Esophagus muscularis mucosa (tissue), 4 donors: ENCODE measurements around the gene GIMAP4. TPM values are rescaled to one million over a fixed set of nuclear protein-coding genes. Genes with fewer than 3 reads are reported as not detected.

Experiments
- DNase-seq: peaks from one replicate; pipeline ENCODE4 v3.0.0-alpha.2; 2017; ENCODE audit errors: extremely low spot score
- H3K27ac ChIP-seq, 4 donors: fragments of 200-600 bp; sonication (generic); replicated peaks in 1 of 4; 1 replicate in 3 of 4; 2 replicates in 1 of 4; pipeline ENCODE4 v1.5.1; 2016 to 2019; ENCODE audit warnings: mild to moderate bottlenecking in 1 of 4
- H3K27me3 ChIP-seq, 4 donors: fragments of 200-600 bp; sonication (generic); one replicate each; pipeline versions ENCODE4 v1.5.1 to v1.6.0; 2016 to 2019
- H3K36me3 ChIP-seq, 4 donors: fragments of 200-600 bp; sonication (generic); one replicate each; pipeline ENCODE4 v1.5.1; 2016 to 2019
- H3K4me1 ChIP-seq, 4 donors: fragments of 200-600 bp; sonication (generic); one replicate each; pipeline ENCODE4 v1.5.1; 2016 to 2019
- H3K4me3 ChIP-seq, 4 donors: fragments of 200-600 bp; sonication (generic); 1 replicate in 2 of 4; 2 replicates in 2 of 4; pipeline ENCODE4 v1.5.1; 2016 to 2019; ENCODE audit warnings: mild to moderate bottlenecking in 4 of 4, moderate library complexity in 1 of 4
- H3K9me3 ChIP-seq, 4 donors: fragments of 200-600 bp; sonication (generic); 1 replicate in 3 of 4; 2 replicates in 1 of 4; pipeline ENCODE4 v1.5.1; 2016 to 2019
- EP300 ChIP-seq: sonication (generic); formaldehyde crosslinking; IDR thresholded peaks from one replicate; pipeline ENCODE4 v1.6.1; 2017; ENCODE audit warnings: antibody characterized with exemption
- POLR2A ChIP-seq: fragments of 450-650 bp; IDR thresholded peaks from one replicate; pipeline ENCODE4 v1.6.1; 2017; ENCODE audit warnings: antibody characterized with exemption, moderate library complexity, mild to moderate bottlenecking, low read depth
- POLR2AphosphoS5 ChIP-seq, 2 donors: sonication (generic); formaldehyde crosslinking; IDR thresholded peaks; one replicate each; pipeline ENCODE4 v1.6.1; 2017; ENCODE audit warnings: antibody characterized with exemption in 2 of 2
- WGBS: methylation state at CpG from one replicate; pipeline ENCODE4 v1.1.5; 2018; 5-methylcytosine and 5-hydroxymethylcytosine counted together
- intact Hi-C: fragments of 100-400 bp; cut with DNase I; formaldehyde crosslinking; loops from one replicate; pipeline ENCODE4 v1.15.1; 2023
- total RNA-seq, 4 donors: library from RNA; depleted of rRNA; stranded (reverse); fragments of >200 nt; gene quantifications; one replicate each; pipeline versions ENCODE4 v1.1.0 to v1.2.1, GENCODE V29; 2016
- TF ChIP-seq, protein P1 (sequence below), 3 experiments: fragments of 200-600 bp in 2 of 3; fragments of 450-650 bp in 1 of 3; sonication (generic) in 2 of 3; IDR thresholded peaks; one replicate each; pipeline ENCODE4 v1.5.1; 2017 to 2019; ENCODE audit warnings: antibody characterized with exemption in 3 of 3, mild to moderate bottlenecking in 2 of 3, moderate library complexity in 1 of 3

The GIMAP4 gene
- total RNA-seq, 4 donors from 2014 or later: 18.3 to 35.3 (median 31.1) TPM

DNA sequence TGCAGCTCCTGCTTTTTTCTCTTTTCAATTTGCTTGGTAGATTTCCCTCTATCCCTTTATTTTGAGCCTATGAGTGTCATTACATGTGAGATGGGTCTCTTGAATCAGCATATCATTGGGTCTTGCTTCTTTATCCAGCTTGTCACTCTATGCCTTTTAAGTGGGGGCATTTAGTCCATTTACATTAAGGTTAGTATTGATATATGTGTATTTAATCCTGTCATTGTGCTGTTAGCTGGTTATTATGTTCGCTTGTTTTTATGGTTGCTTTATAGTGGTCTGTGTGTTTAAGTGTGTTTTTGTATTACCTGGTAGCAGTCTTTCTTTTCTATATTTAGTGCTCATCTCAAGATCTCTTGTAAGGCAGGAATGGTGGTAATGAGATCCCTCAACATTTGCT lies 35.5 kb upstream of the GIMAP4 start:
- Histone ChIP-seq H3K9me3 (peaks cover 0 to 31% (median 13%) of the 10 kb centered on the region in 4 donors), H3K27ac (no peak overlapping the region), H3K36me3 (no peaks in the 10 kb centered on the region), H3K4me3 (no peak overlapping the region), H3K4me1 (no peaks in the 10 kb centered on the region), H3K27me3 (no peaks in the 10 kb centered on the region)
- TF ChIP-seq POLR2A: no peak
- TF ChIP-seq POLR2AphosphoS5 (IDR thresholded peaks at IDR 0.05): no peak
- TF ChIP-seq EP300: no peak
- TF ChIP-seq, protein P1, sequence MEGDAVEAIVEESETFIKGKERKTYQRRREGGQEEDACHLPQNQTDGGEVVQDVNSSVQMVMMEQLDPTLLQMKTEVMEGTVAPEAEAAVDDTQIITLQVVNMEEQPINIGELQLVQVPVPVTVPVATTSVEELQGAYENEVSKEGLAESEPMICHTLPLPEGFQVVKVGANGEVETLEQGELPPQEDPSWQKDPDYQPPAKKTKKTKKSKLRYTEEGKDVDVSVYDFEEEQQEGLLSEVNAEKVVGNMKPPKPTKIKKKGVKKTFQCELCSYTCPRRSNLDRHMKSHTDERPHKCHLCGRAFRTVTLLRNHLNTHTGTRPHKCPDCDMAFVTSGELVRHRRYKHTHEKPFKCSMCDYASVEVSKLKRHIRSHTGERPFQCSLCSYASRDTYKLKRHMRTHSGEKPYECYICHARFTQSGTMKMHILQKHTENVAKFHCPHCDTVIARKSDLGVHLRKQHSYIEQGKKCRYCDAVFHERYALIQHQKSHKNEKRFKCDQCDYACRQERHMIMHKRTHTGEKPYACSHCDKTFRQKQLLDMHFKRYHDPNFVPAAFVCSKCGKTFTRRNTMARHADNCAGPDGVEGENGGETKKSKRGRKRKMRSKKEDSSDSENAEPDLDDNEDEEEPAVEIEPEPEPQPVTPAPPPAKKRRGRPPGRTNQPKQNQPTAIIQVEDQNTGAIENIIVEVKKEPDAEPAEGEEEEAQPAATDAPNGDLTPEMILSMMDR (IDR thresholded peaks at IDR 0.05): no peak
- 83% methylated on average over 1 of the region's 1 CpG for WGBS
- DNase-seq: no peak
- intact Hi-C loops: no loop called here

DNA sequence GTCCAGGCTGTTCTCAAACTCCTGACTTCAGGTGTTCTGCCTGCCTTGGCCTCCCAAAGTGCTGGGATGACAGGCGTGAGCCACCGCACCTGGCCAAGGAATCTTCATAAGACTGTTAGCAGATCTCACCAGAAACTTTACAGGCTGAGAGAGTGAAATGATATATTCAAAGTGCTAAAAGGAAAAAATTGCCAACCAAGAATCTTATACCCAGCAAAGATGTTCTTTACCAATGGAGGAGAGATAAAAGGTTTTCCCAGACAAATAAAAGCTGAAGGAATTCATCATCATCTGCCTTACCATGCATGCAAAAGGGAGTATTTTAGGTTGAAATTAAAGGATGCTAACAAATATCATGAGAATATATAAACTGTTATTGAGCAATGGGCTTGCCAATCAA lies 28.9 kb upstream of the GIMAP4 start:
- H3K4me1 ChIP-seq: no peaks in the 10 kb centered on the region
- TF ChIP-seq, protein P1 (IDR thresholded peaks at IDR 0.05): no peak
- TF ChIP-seq EP300 (no peak), POLR2A (no peak), POLR2AphosphoS5 (IDR thresholded peaks at IDR 0.05) (no peak)
- intact Hi-C loops: no loop called here
- no peak overlapping the region for H3K27ac ChIP-seq
- WGBS: 91% methylated on average over 2 of the region's 2 CpGs
- H3K27me3 ChIP-seq: no peaks in the 10 kb centered on the region
- no peak for DNase-seq
- H3K36me3 ChIP-seq: no peaks in the 10 kb centered on the region
- H3K9me3 ChIP-seq: peaks cover 0 to 58% (median 31%) of the 10 kb centered on the region in 4 donors
- no peak overlapping the region for H3K4me3 ChIP-seq

DNA sequence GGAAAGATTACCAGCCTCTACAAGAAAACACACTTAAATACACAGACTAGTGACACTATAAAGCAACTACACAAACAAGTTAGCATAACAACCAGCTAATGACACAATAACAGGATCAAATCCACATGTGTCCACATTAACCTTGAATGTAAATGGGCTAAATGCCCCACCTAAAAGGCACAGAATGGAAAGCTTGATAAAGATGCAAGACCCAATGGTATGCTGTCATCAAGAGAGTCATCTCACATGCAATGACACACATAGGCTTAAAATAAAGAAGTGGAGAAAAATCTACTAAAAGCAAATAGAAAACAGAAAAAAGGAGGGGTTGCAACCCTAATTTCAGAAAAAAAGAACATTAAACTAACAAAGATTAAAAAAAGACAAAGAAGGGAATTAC lies 14.0 kb upstream of the GIMAP4 start:
- no peaks in the 10 kb centered on the region for H3K4me1 ChIP-seq
- H3K27me3 ChIP-seq: no peaks in the 10 kb centered on the region
- H3K9me3 ChIP-seq: peaks cover 0 to 7% (median 0%) of the 10 kb centered on the region in 4 donors
- no peak overlapping the region for H3K4me3 ChIP-seq
- H3K27ac ChIP-seq: no peak overlapping the region
- no peak for TF ChIP-seq POLR2A
- intact Hi-C loops: no loop called here
- no peak for DNase-seq
- no peaks in the 10 kb centered on the region for H3K36me3 ChIP-seq

DNA sequence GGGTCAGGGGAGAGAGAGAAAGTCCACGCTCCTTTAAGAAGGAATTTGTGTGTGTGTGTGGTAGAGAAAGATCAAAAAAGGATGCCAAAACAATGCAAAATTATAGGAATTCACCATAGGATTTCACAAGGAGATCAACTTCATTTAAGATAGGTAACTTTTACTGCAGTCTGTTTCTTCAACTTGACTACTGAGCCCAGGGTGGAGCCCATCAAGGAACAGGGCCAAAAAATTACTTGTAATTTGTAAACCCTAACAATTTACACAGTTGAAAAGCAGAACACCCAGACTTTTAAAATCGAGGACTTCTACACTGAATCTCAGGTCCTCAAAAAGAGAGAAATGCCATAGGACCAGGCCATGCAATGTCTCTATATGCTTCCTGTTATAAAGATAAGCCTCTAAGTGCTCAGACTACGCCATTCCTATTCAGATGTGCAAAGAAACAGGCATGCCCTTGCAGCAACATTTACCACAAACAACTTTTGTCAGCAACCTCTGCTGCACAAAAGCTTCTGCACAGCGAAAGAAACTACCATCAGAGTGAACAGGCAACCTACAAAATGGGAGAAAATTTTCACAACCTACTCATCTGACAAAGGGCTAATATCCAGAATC lies 10.6 kb upstream of the GIMAP4 start:
- intact Hi-C loops: no loop called here
- no peak for TF ChIP-seq POLR2A
- peak in 1 of 2 donors; percentile 19 for TF ChIP-seq POLR2AphosphoS5 (IDR thresholded peaks at IDR 0.05)
- no peak for TF ChIP-seq EP300
- TF ChIP-seq, protein P1 (IDR thresholded peaks at IDR 0.05): no peak
- H3K27ac ChIP-seq: no peak overlapping the region
- 43% methylated on average over 4 of the region's 4 CpGs for whole genome bisulfite sequencing
- H3K27me3 ChIP-seq: no peaks in the 10 kb centered on the region
- no peak for DNase-seq
- no peaks in the 10 kb centered on the region for H3K36me3 ChIP-seq
- peaks cover 0 to 13% (median 2%) of the 10 kb centered on the region in 4 donors for H3K9me3 ChIP-seq
- no peak overlapping the region for H3K4me3 ChIP-seq
- H3K4me1 ChIP-seq: no peaks in the 10 kb centered on the region

DNA sequence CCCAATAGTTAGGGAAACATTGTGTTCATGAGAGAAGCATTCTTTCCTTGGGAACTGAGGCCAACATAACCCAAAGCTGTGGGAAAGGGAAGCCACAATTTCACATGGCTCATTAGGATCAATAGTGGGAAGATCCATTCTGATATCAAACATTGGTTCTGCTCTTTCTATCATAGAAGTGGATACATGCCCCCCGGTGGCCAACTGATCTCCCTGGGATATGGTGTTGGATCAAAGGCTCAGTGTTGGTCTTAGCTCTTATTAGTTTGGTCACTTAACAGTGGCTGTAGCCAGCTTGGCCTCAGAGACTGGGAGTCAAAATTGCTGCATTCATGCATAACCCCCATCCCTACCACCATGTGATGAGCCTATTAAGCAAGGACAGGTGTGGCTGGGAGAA lies 6.7 kb upstream of the GIMAP4 start:
- intact Hi-C loops: no loop called here
- no peaks in the 10 kb centered on the region for H3K36me3 ChIP-seq

More for the DNA sequence above, 6.7 kb upstream of the GIMAP4 start:
- TF ChIP-seq, protein P1 (IDR thresholded peaks at IDR 0.05): no peak
- TF ChIP-seq POLR2AphosphoS5 (IDR thresholded peaks at IDR 0.05) (no peak), EP300 (no peak), POLR2A (no peak)
- Histone ChIP-seq H3K27me3 (no peaks in the 10 kb centered on the region), H3K27ac (no peak overlapping the region), H3K4me3 (no peak overlapping the region), H3K9me3 (peaks cover 0 to 13% (median 2%) of the 10 kb centered on the region in 4 donors), H3K4me1 (no peaks in the 10 kb centered on the region)
- 55% methylated on average over 1 of the region's 1 CpG for WGBS
- no peak for DNase-seq
